ENCODE results near the gene IQCE. TPM values are rescaled to one million over a fixed set of nuclear protein-coding genes. Genes with fewer than 3 reads are reported as not detected.

IQCE gene
- total RNA-seq, 1 donor from 2014 or later, result 5.2 TPM

- Histone ChIP-seq H3K4me1 (peaks cover 13% of the 10 kb centered on the region), H3K36me3 (peaks cover 0 to 21% of the 10 kb centered on the region in 2 donors), H3K4me3 (no peak overlapping the region), H3K27me3 (no peaks in the 10 kb centered on the region), H3K27ac (no peak overlapping the region), H3K9me3 (no peaks in the 10 kb centered on the region)
- TF ChIP-seq POLR2A (IDR thresholded peaks at IDR 0.05), result no peak
- TF ChIP-seq CTCF (IDR thresholded peaks at IDR 0.05), result no peak
- no peak for TF ChIP-seq POLR2AphosphoS5 (IDR thresholded peaks at IDR 0.05; ENCODE audit: insufficient read depth in 1 of 2, low read depth in 1 of 2)
- intact Hi-C loops (cut with DNase I), result no loop called here
- DNase-seq (ENCODE audit: extremely low spot score in 2 of 2), result no peak
Measured at GRCh38 chr7:2649139-2649838, 90.5 kb downstream of the IQCE start.

- intact Hi-C loops (cut with DNase I), result no loop called here
- Histone ChIP-seq H3K27ac (no peak overlapping the region), H3K27me3 (no peaks in the 10 kb centered on the region), H3K4me3 (no peak overlapping the region), H3K36me3 (peaks cover 0 to 21% of the 10 kb centered on the region in 2 donors), H3K9me3 (no peaks in the 10 kb centered on the region), H3K4me1 (peaks cover 7% of the 10 kb centered on the region)
- TF ChIP-seq POLR2A (IDR thresholded peaks at IDR 0.05) (no peak), CTCF (IDR thresholded peaks at IDR 0.05) (no peak), POLR2AphosphoS5 (IDR thresholded peaks at IDR 0.05; ENCODE audit: insufficient read depth in 1 of 2, low read depth in 1 of 2) (no peak)
- DNase-seq (ENCODE audit: extremely low spot score in 2 of 2), result no peak
Measured at GRCh38 chr7:2649991-2650390, 91.2 kb downstream of the IQCE start.

- DNase-seq (ENCODE audit: extremely low spot score in 2 of 2), result no peak
- no peaks in the 10 kb centered on the region for H3K27me3 ChIP-seq
- no peak overlapping the region for H3K27ac ChIP-seq
- peaks cover 0 to 21% of the 10 kb centered on the region in 2 donors for H3K36me3 ChIP-seq
- peaks cover 2% of the 10 kb centered on the region for H3K4me1 ChIP-seq
- H3K4me3 ChIP-seq, result no peak overlapping the region
- TF ChIP-seq POLR2A (IDR thresholded peaks at IDR 0.05), result no peak
- no peak for TF ChIP-seq CTCF (IDR thresholded peaks at IDR 0.05)
- TF ChIP-seq POLR2AphosphoS5 (IDR thresholded peaks at IDR 0.05; ENCODE audit: insufficient read depth in 1 of 2, low read depth in 1 of 2), result no peak
- intact Hi-C loops (cut with DNase I), result no loop called here
- H3K9me3 ChIP-seq, result no peaks in the 10 kb centered on the region
Measured at GRCh38 chr7:2650451-2650850, 91.7 kb downstream of the IQCE start.

GRCh38 chr7:2651336-2651735 lies 92.6 kb downstream of the IQCE start:
- DNase-seq (ENCODE audit: extremely low spot score in 2 of 2), result no peak
- Histone ChIP-seq H3K27ac (no peak overlapping the region), H3K4me3 (no peak overlapping the region), H3K27me3 (no peaks in the 10 kb centered on the region), H3K9me3 (no peaks in the 10 kb centered on the region), H3K4me1 (no peaks in the 10 kb centered on the region), H3K36me3 (peaks cover 0 to 27% of the 10 kb centered on the region in 2 donors)
- intact Hi-C loops (cut with DNase I), result no loop called here
- TF ChIP-seq CTCF (IDR thresholded peaks at IDR 0.05), result no peak
- TF ChIP-seq POLR2A (IDR thresholded peaks at IDR 0.05), result no peak
- TF ChIP-seq POLR2AphosphoS5 (IDR thresholded peaks at IDR 0.05; ENCODE audit: insufficient read depth in 1 of 2, low read depth in 1 of 2), result no peak
